ENCODE measurements around the gene DAAM1. TPM values are rescaled to one million over a fixed set of nuclear protein-coding genes. Genes with fewer than 3 reads are reported as not detected.
A peak's percentile ranks its signal among the peaks of the same experiment; 100 is the strongest.

Gene DAAM1
- total RNA-seq, 4 donors from 2014 or later, result 25.3 to 47.2 (median 37.8) TPM

DNA sequence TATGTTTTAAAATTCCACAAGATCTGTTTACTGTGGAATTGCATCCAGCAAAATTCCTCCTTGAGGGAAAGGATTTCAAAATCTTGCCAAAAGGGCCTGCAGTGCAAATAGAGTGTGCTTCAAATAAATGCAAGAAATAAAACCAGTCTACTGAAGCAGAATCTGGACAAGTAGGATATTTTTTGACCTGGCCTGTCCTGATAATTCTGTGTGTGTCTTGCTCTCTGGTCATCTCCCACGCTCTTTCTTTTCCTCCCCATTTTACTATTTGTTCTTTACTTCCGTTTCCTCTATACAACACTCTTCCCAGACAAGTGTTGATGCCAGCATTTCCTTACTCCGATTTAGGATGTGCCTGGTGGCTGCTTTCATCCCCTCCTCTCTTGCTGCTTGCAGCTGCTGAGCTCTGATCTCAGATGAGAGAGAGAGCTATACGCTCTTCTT, 160.8 kb downstream of the DAAM1 start:
- Histone ChIP-seq H3K27me3 (no peaks in the 10 kb centered on the region), H3K36me3 (no peaks in the 10 kb centered on the region), H3K27ac (peak overlapping the region; percentile 36 to 70 (median 52)), H3K4me1 (peaks cover 26 to 29% of the 10 kb centered on the region in 2 donors), H3K4me3 (replicated peaks in 1 of 3) (no peak overlapping the region), H3K9me3 (no peaks in the 10 kb centered on the region)
- WGBS, 2 donors, result 65 to 67% methylated on average over 4 of the region's 4 CpGs
- intact Hi-C loops (cut with DNase I), result no loop called here
- no peak for TF ChIP-seq POLR2A (IDR thresholded peaks at IDR 0.05)
- TF ChIP-seq, protein P1, sequence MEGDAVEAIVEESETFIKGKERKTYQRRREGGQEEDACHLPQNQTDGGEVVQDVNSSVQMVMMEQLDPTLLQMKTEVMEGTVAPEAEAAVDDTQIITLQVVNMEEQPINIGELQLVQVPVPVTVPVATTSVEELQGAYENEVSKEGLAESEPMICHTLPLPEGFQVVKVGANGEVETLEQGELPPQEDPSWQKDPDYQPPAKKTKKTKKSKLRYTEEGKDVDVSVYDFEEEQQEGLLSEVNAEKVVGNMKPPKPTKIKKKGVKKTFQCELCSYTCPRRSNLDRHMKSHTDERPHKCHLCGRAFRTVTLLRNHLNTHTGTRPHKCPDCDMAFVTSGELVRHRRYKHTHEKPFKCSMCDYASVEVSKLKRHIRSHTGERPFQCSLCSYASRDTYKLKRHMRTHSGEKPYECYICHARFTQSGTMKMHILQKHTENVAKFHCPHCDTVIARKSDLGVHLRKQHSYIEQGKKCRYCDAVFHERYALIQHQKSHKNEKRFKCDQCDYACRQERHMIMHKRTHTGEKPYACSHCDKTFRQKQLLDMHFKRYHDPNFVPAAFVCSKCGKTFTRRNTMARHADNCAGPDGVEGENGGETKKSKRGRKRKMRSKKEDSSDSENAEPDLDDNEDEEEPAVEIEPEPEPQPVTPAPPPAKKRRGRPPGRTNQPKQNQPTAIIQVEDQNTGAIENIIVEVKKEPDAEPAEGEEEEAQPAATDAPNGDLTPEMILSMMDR (IDR thresholded peaks at IDR 0.05), result no peak
- no peak for DNase-seq

DNA sequence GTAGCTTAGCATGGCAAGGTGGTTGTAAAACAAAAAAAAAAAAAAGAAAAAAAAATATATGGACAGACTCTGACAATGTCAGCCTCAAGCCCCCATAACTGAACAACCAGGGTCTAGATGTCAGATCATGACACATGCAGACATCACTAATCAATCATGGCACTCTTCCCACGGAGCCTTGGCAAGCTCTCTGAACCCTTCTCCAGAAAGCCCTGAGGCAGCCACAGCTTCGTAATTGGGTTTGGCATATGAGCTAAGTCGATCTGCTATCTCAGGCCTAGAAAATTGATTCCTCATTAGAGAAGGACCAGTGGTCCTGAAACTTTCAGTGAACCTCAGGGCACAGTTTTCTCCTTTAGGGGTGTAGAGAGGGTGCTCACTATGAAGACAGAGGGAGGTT, 164.5 kb downstream of the DAAM1 start:
- H3K27ac ChIP-seq, result no peak overlapping the region
- 81 to 85% methylated on average over 3 of the region's 3 CpGs for WGBS, 2 donors
- H3K27me3 ChIP-seq, result no peaks in the 10 kb centered on the region
- intact Hi-C loops (cut with DNase I), result no loop called here
- H3K36me3 ChIP-seq, result peaks cover 0 to 5% of the 10 kb centered on the region in 2 donors
- H3K4me1 ChIP-seq, result peaks cover 17 to 29% of the 10 kb centered on the region in 2 donors
- no peak overlapping the region for H3K4me3 ChIP-seq (replicated peaks in 1 of 3)
- DNase-seq, result no peak
- H3K9me3 ChIP-seq, result no peaks in the 10 kb centered on the region
- TF ChIP-seq, protein P1 (IDR thresholded peaks at IDR 0.05), result no peak
- TF ChIP-seq POLR2A (IDR thresholded peaks at IDR 0.05), result no peak

GRCh38 chr14:59354666-59355065, 166.2 kb downstream of the DAAM1 start:
- Histone ChIP-seq H3K27ac (no peak overlapping the region), H3K4me1 (peaks cover 10 to 33% of the 10 kb centered on the region in 2 donors), H3K27me3 (no peaks in the 10 kb centered on the region), H3K9me3 (no peaks in the 10 kb centered on the region), H3K4me3 (replicated peaks in 1 of 3) (no peak overlapping the region), H3K36me3 (peaks cover 0 to 5% of the 10 kb centered on the region in 2 donors)
- WGBS, 2 donors, result 94 to 96% methylated on average over 3 of the region's 3 CpGs
- intact Hi-C loops (cut with DNase I), result no loop called here
- no peak for DNase-seq
- TF ChIP-seq, protein P1 (IDR thresholded peaks at IDR 0.05), result no peak
- TF ChIP-seq POLR2A (IDR thresholded peaks at IDR 0.05), result no peak

DNA sequence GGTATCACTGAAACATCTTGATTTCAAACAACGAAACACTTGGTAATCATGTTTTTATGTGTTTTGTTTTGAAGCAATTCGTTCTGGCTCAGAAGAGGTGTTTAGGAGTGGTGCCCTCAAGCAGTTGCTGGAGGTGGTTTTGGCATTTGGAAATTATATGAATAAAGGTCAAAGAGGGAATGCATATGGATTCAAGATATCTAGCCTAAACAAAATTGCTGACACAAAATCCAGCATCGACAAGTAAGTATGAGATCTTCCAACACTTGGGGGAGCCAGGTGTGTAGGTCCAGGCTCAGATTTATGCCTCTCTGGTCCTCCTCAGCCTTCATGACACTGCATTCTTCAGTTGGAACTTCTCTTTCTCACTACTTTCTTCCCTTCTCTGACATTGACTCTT, 166.6 kb downstream of the DAAM1 start:
- TF ChIP-seq POLR2A (IDR thresholded peaks at IDR 0.05), result no peak
- TF ChIP-seq, protein P1 (IDR thresholded peaks at IDR 0.05), result no peak
- Histone ChIP-seq H3K27me3 (no peaks in the 10 kb centered on the region), H3K4me1 (peaks cover 7 to 34% of the 10 kb centered on the region in 2 donors), H3K27ac (no peak overlapping the region), H3K36me3 (peaks cover 0 to 5% of the 10 kb centered on the region in 2 donors), H3K4me3 (replicated peaks in 1 of 3) (no peak overlapping the region), H3K9me3 (no peaks in the 10 kb centered on the region)
- intact Hi-C loops (cut with DNase I), result no loop called here
- no peak for DNase-seq
- WGBS, 2 donors, result 92 to 93% methylated on average over 3 of the region's 3 CpGs

DNA sequence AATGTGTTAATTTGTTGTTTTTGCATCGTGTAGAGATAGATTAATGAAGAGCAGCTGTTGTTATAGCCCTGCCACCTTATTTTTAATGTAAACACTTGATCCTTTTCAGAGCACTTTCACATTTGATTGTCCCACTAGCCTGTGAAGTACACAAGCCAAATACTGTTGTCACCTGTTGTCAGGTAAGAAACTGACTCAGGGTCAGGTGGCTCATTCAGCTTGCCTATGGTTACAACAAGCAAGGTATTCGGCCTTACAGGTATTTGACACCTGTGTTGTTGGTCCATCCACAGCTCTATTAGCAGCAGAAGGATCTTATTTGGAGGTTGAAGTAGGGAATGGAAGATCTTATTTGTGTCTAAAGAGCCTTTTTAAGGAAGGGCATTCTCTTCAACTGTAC, 167.8 kb downstream of the DAAM1 start:
- Histone ChIP-seq H3K27me3 (no peaks in the 10 kb centered on the region), H3K27ac (peak overlapping the region; percentile 34 to 93 (median 78)), H3K36me3 (peaks cover 0 to 5% of the 10 kb centered on the region in 2 donors), H3K9me3 (no peaks in the 10 kb centered on the region), H3K4me3 (replicated peaks in 1 of 3) (no peak overlapping the region), H3K4me1 (peaks cover 15 to 46% of the 10 kb centered on the region in 2 donors)
- 61 to 65% methylated on average over 2 of the region's 2 CpGs for WGBS, 2 donors
- intact Hi-C loops (cut with DNase I), result no loop called here
- TF ChIP-seq, protein P1 (IDR thresholded peaks at IDR 0.05), result no peak
- no peak for TF ChIP-seq POLR2A (IDR thresholded peaks at IDR 0.05)
- no peak for DNase-seq

Data from thyroid gland (tissue), 4 donors.